WTC11 (cell line): Measurements from ENCODE around the gene FMN2. TPM values are rescaled to one million over a fixed set of nuclear protein-coding genes. Genes with fewer than 3 reads are reported as not detected.

Source experiments
- ATAC-seq: fragments of 200-7000 bp; cut with Tn5 transposase; 2 replicates; pipeline ENCODE4 v1.10.0; 2021; ENCODE audit warnings: mild to moderate bottlenecking, moderate library complexity
- CTCF ChIA-PET: fragments of 300-600 bp; sonication (Branson Sonifier 250); formaldehyde crosslinking; loops from one replicate; lab custom pipeline; 2021; ENCODE audit warnings: antibody characterized with exemption; lab: Charles Lee
- POLR2A ChIA-PET: fragments of 350-600 bp; sonication (Branson Sonifier 250); formaldehyde crosslinking; loops from one replicate; lab custom pipeline; 2021; ENCODE audit warnings: antibody characterized with exemption; lab: Charles Lee
- DNase-seq: peaks from one replicate; pipeline ENCODE4 v3.0.0; 2021; ENCODE audit warnings: low spot score
- H3K27ac Mint-ChIP-seq: 2 replicates; pipeline ENCODE4 v1.8.0; 2021; ENCODE audit warnings: mixed read lengths
- H3K27me3 Mint-ChIP-seq: 2 replicates; pipeline ENCODE4 v1.8.0; 2021; ENCODE audit warnings: low read depth, mild to moderate bottlenecking, moderate library complexity, mixed read lengths
- H3K36me3 Mint-ChIP-seq: 2 replicates; pipeline ENCODE4 v1.8.0; 2021; ENCODE audit warnings: mixed read lengths
- H3K4me1 Mint-ChIP-seq: 2 replicates; pipeline ENCODE4 v1.8.0; 2022; ENCODE audit warnings: mixed read lengths
- H3K4me3 Mint-ChIP-seq: 2 replicates; pipeline ENCODE4 v1.8.0; 2021; ENCODE audit warnings: mild to moderate bottlenecking, moderate library complexity, mixed read lengths
- H3K9me3 Mint-ChIP-seq: 2 replicates; pipeline ENCODE4 v1.8.0; 2021; ENCODE audit warnings: mixed read lengths
- ATF6 ChIP-seq: sonication (generic); formaldehyde crosslinking; IDR thresholded peaks from 2 replicates; pipeline ENCODE4 v1.8.1; 2023; ENCODE audit warnings: mild to moderate bottlenecking, missing genetic modification reagents
- CDX4 ChIP-seq: fragments of 250-450 bp; sonication (Bioruptor Pico); IDR thresholded peaks from 2 replicates; pipeline ENCODE4 v1.9.0; 2021; ENCODE audit warnings: moderate library complexity, mild to moderate bottlenecking, inconsistent platforms, borderline replicate concordance
- GRHL2 ChIP-seq: fragments of 250-450 bp; sonication (Bioruptor Pico); IDR thresholded peaks from 2 replicates; pipeline ENCODE4 v1.8.0; 2022; ENCODE audit warnings: mild to moderate bottlenecking, moderate library complexity; ENCODE audit not compliant: insufficient replicate concordance, severe bottlenecking
- NFE2L1 ChIP-seq: sonication (generic); formaldehyde crosslinking; IDR thresholded peaks from 2 replicates; pipeline ENCODE4 v1.8.1; 2023; ENCODE audit warnings: missing genetic modification reagents
- NR1H2 ChIP-seq: sonication (generic); formaldehyde crosslinking; IDR thresholded peaks from 2 replicates; pipeline ENCODE4 v1.9.0; 2021; ENCODE audit warnings: mild to moderate bottlenecking, moderate library complexity, missing genetic modification reagents
- RORB ChIP-seq: fragments of 250-450 bp; sonication (Bioruptor Pico); IDR thresholded peaks from 2 replicates; pipeline ENCODE4 v1.9.0; 2021; ENCODE audit warnings: mild to moderate bottlenecking
- SMAD4 ChIP-seq: sonication (generic); formaldehyde crosslinking; IDR thresholded peaks from 2 replicates; pipeline ENCODE4 v1.8.0; 2022; ENCODE audit warnings: mild to moderate bottlenecking, missing genetic modification reagents
- SOX15 ChIP-seq: fragments of 250-450 bp; sonication (Bioruptor Pico); IDR thresholded peaks from 2 replicates; pipeline ENCODE4 v1.9.0; 2021; ENCODE audit warnings: mild to moderate bottlenecking
- SP1 ChIP-seq: sonication (generic); formaldehyde crosslinking; conservative IDR thresholded peaks from 2 replicates; pipeline ENCODE4 v1.8.1; 2022; ENCODE audit warnings: missing genetic modification reagents
- USF2 ChIP-seq: sonication (generic); formaldehyde crosslinking; IDR thresholded peaks from 2 replicates; pipeline ENCODE4 v1.8.1; 2023; ENCODE audit warnings: mild to moderate bottlenecking, missing genetic modification reagents, moderate library complexity
- ZNF219 ChIP-seq: sonication (generic); formaldehyde crosslinking; IDR thresholded peaks from 2 replicates; pipeline ENCODE4 v1.8.0; 2023; ENCODE audit warnings: missing genetic modification reagents, mild to moderate bottlenecking, borderline replicate concordance
- ZNF532 ChIP-seq: fragments of 250-450 bp; sonication (Bioruptor Pico); IDR thresholded peaks from 2 replicates; pipeline ENCODE4 v1.9.0; 2021; ENCODE audit warnings: mild to moderate bottlenecking, borderline replicate concordance
- total RNA-seq: library from RNA; stranded (reverse); gene quantifications from 3 replicates; pipeline ENCODE4 v1.2.3, GENCODE V29; 2021
- TF ChIP-seq, protein P1 (sequence below): fragments of 250-450 bp; sonication (Bioruptor Pico); IDR thresholded peaks from 2 replicates; pipeline ENCODE4 v1.9.0; 2021; ENCODE audit warnings: mild to moderate bottlenecking
- TF ChIP-seq, protein P2 (sequence below): sonication (generic); formaldehyde crosslinking; conservative IDR thresholded peaks from 2 replicates; pipeline ENCODE4 v1.8.1; 2023; ENCODE audit warnings: mild to moderate bottlenecking, low read depth, missing genetic modification reagents, moderate library complexity
- TF ChIP-seq, protein P3 (sequence below): sonication (generic); formaldehyde crosslinking; IDR thresholded peaks from 2 replicates; pipeline ENCODE4 v1.8.0; 2022; ENCODE audit warnings: mild to moderate bottlenecking, missing genetic modification reagents
- TF ChIP-seq, protein P4 (sequence below): sonication (generic); formaldehyde crosslinking; IDR thresholded peaks from 2 replicates; pipeline ENCODE4 v1.8.1; 2023; ENCODE audit warnings: mild to moderate bottlenecking, missing genetic modification reagents, borderline replicate concordance

The FMN2 gene
- total RNA-seq, 1 experiment from 2014 or later: 1.8 TPM

DNA sequence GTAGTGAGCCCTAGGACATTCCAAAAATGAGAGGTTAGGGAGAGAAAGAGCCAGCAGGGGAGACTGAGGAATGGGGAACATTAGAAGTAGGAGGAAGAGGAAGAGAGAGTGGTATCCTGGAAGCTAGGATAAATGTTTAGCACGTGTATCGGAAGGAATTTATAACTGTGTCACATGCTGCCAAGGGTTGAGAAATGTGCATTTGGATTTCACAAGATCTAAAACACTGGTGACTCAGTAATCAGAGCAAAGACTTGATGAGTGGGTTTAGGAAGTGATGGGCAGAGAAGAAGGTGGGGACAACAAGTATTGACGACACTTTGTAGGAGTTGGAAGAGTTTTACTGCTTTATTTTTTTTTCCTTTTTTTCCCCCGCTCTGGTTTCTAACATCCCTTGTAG lies 193.9 kb downstream of the FMN2 start (continued):
- TF ChIP-seq NFE2L1 (CRISPR knock-in tag) (no peak), SOX15 (no peak)

DNA sequence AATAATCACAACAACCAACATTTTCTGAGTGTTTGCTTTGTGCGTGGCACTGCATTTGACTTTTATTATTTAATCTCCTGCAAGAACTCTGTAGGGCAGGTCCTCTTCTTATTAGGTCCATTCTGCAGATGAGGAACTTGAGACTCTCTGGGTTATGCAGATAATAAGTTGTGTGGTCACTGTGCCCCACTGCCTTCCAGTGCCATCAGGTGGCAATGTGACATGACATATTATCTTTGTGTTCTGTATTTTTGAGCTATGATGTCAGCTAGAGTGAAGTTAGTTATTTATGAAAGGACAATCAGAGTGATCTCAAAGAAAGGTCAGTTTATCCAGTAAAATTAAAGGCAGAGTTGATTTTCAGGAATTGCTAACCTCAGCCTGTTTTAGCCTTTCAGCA lies 196.0 kb downstream of the FMN2 start:
- ChIA-PET POLR2A (no interaction called here), CTCF (no interaction called here)
- TF ChIP-seq ZNF219 (CRISPR knock-in tag) (no peak), RORB (CRISPR knock-in tag) (no peak), SP1 (CRISPR knock-in tag) (no peak), ZNF532 (CRISPR knock-in tag) (no peak), USF2 (CRISPR knock-in tag) (no peak), NR1H2 (CRISPR knock-in tag) (no peak), SMAD4 (CRISPR knock-in tag) (no peak)
- TF ChIP-seq, protein P1, sequence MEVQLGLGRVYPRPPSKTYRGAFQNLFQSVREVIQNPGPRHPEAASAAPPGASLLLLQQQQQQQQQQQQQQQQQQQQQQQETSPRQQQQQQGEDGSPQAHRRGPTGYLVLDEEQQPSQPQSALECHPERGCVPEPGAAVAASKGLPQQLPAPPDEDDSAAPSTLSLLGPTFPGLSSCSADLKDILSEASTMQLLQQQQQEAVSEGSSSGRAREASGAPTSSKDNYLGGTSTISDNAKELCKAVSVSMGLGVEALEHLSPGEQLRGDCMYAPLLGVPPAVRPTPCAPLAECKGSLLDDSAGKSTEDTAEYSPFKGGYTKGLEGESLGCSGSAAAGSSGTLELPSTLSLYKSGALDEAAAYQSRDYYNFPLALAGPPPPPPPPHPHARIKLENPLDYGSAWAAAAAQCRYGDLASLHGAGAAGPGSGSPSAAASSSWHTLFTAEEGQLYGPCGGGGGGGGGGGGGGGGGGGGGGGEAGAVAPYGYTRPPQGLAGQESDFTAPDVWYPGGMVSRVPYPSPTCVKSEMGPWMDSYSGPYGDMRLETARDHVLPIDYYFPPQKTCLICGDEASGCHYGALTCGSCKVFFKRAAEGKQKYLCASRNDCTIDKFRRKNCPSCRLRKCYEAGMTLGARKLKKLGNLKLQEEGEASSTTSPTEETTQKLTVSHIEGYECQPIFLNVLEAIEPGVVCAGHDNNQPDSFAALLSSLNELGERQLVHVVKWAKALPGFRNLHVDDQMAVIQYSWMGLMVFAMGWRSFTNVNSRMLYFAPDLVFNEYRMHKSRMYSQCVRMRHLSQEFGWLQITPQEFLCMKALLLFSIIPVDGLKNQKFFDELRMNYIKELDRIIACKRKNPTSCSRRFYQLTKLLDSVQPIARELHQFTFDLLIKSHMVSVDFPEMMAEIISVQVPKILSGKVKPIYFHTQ: no peak
- no peak overlapping the region for H3K27ac Mint-ChIP-seq
- ATAC-seq (no peak), DNase-seq (no peak)
- H3K27me3 Mint-ChIP-seq: no peaks in the 10 kb centered on the region; the same call in 1 of the 2 replicates
- H3K36me3 Mint-ChIP-seq: no peaks in the 10 kb centered on the region
- H3K4me1 Mint-ChIP-seq: peaks cover 4% of the 10 kb centered on the region; the same call in 1 of the 2 replicates
- no peaks in the 10 kb centered on the region for H3K9me3 Mint-ChIP-seq
- no peak overlapping the region for H3K4me3 Mint-ChIP-seq

DNA sequence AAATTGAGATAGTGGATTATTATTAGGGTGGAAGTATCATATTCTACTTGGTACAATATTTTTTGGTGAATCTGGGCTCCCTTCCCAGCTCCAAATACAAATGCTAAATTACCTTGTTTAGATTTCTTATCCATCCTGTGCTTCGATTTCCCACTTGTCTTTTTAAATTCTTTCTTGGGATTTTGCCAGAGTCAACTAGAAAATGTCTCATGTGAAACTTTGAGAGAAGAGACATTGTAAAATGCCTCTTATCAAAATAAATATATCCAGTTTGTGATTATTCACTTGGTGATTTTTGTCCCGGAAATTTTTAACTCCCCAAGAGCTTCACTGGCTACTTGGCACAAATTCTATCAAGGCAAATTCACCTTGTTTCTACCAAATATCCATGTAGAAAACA lies 202.0 kb downstream of the FMN2 start:
- Mint-ChIP-seq H3K4me1 (peaks cover 8% of the 10 kb centered on the region), H3K4me3 (no peak overlapping the region), H3K36me3 (no peaks in the 10 kb centered on the region), H3K9me3 (no peaks in the 10 kb centered on the region), H3K27ac (no peak overlapping the region), H3K27me3 (no peaks in the 10 kb centered on the region)
- ChIA-PET POLR2A (no interaction called here), CTCF (no interaction called here)
- ATAC-seq (no peak), DNase-seq (no peak)
- no peak for TF ChIP-seq CDX4 (CRISPR knock-in tag)
- no peak for TF ChIP-seq GRHL2 (CRISPR knock-in tag)
- TF ChIP-seq, protein P2, sequence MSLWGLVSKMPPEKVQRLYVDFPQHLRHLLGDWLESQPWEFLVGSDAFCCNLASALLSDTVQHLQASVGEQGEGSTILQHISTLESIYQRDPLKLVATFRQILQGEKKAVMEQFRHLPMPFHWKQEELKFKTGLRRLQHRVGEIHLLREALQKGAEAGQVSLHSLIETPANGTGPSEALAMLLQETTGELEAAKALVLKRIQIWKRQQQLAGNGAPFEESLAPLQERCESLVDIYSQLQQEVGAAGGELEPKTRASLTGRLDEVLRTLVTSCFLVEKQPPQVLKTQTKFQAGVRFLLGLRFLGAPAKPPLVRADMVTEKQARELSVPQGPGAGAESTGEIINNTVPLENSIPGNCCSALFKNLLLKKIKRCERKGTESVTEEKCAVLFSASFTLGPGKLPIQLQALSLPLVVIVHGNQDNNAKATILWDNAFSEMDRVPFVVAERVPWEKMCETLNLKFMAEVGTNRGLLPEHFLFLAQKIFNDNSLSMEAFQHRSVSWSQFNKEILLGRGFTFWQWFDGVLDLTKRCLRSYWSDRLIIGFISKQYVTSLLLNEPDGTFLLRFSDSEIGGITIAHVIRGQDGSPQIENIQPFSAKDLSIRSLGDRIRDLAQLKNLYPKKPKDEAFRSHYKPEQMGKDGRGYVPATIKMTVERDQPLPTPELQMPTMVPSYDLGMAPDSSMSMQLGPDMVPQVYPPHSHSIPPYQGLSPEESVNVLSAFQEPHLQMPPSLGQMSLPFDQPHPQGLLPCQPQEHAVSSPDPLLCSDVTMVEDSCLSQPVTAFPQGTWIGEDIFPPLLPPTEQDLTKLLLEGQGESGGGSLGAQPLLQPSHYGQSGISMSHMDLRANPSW (CRISPR knock-in tag): no peak
- TF ChIP-seq, protein P3, sequence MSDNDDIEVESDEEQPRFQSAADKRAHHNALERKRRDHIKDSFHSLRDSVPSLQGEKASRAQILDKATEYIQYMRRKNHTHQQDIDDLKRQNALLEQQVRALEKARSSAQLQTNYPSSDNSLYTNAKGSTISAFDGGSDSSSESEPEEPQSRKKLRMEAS (CRISPR knock-in tag): no peak
- TF ChIP-seq, protein P4, sequence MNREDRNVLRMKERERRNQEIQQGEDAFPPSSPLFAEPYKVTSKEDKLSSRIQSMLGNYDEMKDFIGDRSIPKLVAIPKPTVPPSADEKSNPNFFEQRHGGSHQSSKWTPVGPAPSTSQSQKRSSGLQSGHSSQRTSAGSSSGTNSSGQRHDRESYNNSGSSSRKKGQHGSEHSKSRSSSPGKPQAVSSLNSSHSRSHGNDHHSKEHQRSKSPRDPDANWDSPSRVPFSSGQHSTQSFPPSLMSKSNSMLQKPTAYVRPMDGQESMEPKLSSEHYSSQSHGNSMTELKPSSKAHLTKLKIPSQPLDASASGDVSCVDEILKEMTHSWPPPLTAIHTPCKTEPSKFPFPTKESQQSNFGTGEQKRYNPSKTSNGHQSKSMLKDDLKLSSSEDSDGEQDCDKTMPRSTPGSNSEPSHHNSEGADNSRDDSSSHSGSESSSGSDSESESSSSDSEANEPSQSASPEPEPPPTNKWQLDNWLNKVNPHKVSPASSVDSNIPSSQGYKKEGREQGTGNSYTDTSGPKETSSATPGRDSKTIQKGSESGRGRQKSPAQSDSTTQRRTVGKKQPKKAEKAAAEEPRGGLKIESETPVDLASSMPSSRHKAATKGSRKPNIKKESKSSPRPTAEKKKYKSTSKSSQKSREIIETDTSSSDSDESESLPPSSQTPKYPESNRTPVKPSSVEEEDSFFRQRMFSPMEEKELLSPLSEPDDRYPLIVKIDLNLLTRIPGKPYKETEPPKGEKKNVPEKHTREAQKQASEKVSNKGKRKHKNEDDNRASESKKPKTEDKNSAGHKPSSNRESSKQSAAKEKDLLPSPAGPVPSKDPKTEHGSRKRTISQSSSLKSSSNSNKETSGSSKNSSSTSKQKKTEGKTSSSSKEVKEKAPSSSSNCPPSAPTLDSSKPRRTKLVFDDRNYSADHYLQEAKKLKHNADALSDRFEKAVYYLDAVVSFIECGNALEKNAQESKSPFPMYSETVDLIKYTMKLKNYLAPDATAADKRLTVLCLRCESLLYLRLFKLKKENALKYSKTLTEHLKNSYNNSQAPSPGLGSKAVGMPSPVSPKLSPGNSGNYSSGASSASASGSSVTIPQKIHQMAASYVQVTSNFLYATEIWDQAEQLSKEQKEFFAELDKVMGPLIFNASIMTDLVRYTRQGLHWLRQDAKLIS (CRISPR knock-in tag): no peak
- TF ChIP-seq ATF6 (CRISPR knock-in tag): no peak
